Stimulated activated effector memory CD8-positive, alpha-beta T cell treated with anti-CD3 and anti-CD28 coated beads, Interleukin-12 subunit alpha, Interleukin-12 subunit beta, amount 100 ng/mL, for 72 hours (primary cell): ENCODE data around the gene AP1G2.

ENCODE experiments used
- ATAC-seq: fragments of 150-1000 bp; cut with Tn5 transposase; 2 replicates; pipeline ENCODE4 v1.10.0; 2021
- DNase-seq, 2 donors: peaks; one replicate each; pipeline ENCODE4 v3.0.0; 2021 to 2022; ENCODE audit warnings: low spot score in 2 of 2
- H3K27ac Mint-ChIP-seq: one replicate; pipeline ENCODE4 v1.8.0; 2022; ENCODE audit warnings: mild to moderate bottlenecking, mixed read lengths
- H3K36me3 Mint-ChIP-seq: one replicate; pipeline ENCODE4 v1.8.0; 2022; ENCODE audit warnings: mild to moderate bottlenecking, mixed read lengths
- H3K4me1 Mint-ChIP-seq: one replicate; pipeline ENCODE4 v1.8.0; 2022; ENCODE audit warnings: mixed read lengths
- H3K4me3 Mint-ChIP-seq: one replicate; pipeline ENCODE4 v1.8.0; 2022; ENCODE audit warnings: mild to moderate bottlenecking, mixed read lengths
- H3K9me3 Mint-ChIP-seq: one replicate; pipeline ENCODE4 v1.8.0; 2022; ENCODE audit warnings: mixed read lengths

The AP1G2 gene

DNA sequence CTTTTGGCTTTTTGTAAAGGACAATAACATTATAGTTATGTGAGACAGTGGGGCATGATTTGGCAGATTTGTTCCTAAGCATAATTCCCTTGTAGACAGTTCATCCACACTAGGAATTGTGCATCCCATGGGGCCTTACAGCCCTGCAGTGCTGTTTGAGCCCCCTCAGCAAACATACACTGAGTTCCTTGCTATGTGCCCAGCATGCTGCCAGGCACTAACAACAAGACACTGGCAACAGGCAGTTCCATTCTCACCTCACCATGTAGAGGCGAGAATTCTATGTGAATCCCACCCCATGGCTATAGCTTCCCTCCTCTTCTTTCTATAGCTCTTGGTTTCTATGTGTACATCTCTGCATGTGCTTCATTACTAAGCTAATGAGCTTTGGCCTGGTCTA is 9.6 kb downstream of the AP1G2 start:
- Mint-ChIP-seq H3K27ac (peak overlapping the region; percentile 97), H3K4me3 (peak overlapping the region; percentile 91), H3K4me1 (peaks cover 65% of the 10 kb centered on the region), H3K9me3 (no peaks in the 10 kb centered on the region), H3K36me3 (peaks cover 43% of the 10 kb centered on the region)
- ATAC-seq (no peak), DNase-seq (no peak)

- Mint-ChIP-seq H3K4me3 (peak overlapping the region; percentile 91), H3K36me3 (peaks cover 39% of the 10 kb centered on the region), H3K9me3 (no peaks in the 10 kb centered on the region), H3K27ac (peak overlapping the region; percentile 97), H3K4me1 (peaks cover 62% of the 10 kb centered on the region)
- ATAC-seq (no peak), DNase-seq (no peak)
Measured at GRCh38 chr14:23557521-23557920, 10.1 kb downstream of the AP1G2 start.

GRCh38 chr14:23556700-23557440 is 10.7 kb downstream of the AP1G2 start:
- H3K27ac Mint-ChIP-seq, result peak overlapping the region; percentile 97
- H3K4me1 Mint-ChIP-seq, result peaks cover 60% of the 10 kb centered on the region
- H3K4me3 Mint-ChIP-seq, result peak overlapping the region; percentile 91
- ATAC-seq, result no peak
- no peak for DNase-seq
- peaks cover 35% of the 10 kb centered on the region for H3K36me3 Mint-ChIP-seq
- H3K9me3 Mint-ChIP-seq, result no peaks in the 10 kb centered on the region

DNA sequence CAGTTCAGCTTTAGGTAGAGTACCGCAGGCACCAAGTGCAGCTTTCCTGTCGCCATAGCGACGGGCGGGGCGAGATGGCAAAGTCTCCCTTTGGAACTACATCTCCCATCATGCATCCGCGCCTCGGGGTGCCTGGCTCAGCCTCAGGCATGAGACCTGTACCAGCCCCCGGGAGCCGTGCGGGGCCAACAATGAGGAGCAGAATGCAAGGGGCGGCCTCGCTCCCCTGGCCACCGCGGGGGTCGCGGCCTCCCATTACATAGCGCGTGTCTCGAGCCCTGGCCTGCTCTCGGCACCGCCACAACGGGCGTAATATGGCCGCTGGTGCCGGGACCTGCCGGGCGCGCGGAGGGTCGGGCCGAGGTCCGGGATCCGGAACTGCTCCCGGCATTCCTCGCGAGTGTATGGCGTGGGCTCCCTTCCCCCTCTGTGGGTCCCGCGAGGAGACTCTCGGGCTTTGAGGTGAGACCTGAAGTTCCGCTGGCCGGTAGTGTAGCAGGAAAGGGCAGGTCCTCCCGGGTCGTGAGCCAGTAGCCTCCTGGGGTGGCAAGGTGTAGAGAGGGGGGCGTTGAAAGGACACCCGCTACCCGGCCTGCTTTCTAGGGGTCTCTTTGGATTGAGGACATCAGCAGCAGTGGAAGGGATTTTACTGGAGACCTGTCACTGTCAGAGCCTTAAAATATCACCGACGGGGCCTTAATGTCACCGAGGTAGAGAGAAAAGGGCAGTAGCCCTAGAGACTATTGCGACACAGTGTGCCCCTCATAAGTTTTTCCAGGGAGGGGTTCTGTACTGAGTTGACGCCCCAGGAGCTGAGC is 11.5 kb downstream of the AP1G2 start, which contains the start of gene THTPA:
Gene THTPA, plus strand, starts transcription at position 390 of the 818 bp plus-strand sequence. CDS start 487 bp downstream, outside the sequence.
- Mint-ChIP-seq H3K9me3 (no peaks in the 10 kb centered on the region), H3K36me3 (peaks cover 34% of the 10 kb centered on the region), H3K27ac (peak within 1 kb of the TSS; percentile 97), H3K4me1 (peaks cover 55% of the 10 kb centered on the region), H3K4me3 (peak within 1 kb of the TSS; percentile 91)
- ATAC-seq, result peak; percentile 89
- peak; percentile 85 to 94 for DNase-seq

- Mint-ChIP-seq H3K4me3 (peak overlapping the region; percentile 91), H3K9me3 (no peaks in the 10 kb centered on the region), H3K27ac (peak overlapping the region; percentile 97), H3K4me1 (peaks cover 54% of the 10 kb centered on the region), H3K36me3 (peaks cover 28% of the 10 kb centered on the region)
- DNase-seq, result no peak
- ATAC-seq, result no peak
Measured at GRCh38 chr14:23555533-23555881, 12.1 kb downstream of the AP1G2 start.

GRCh38 chr14:23551266-23552028 is 16.1 kb downstream of the AP1G2 start, which contains the start of gene ZFHX2:
Gene ZFHX2, minus strand, starts transcription at chr14:23551765. Its CDS starts 16,440 bp downstream, at chr14:23535325.
- ATAC-seq (peak; percentile 77), DNase-seq (peak; percentile 66 to 91)
- H3K4me1 Mint-ChIP-seq, result peaks cover 14% of the 10 kb centered on the region
- H3K4me3 Mint-ChIP-seq, result no peak within 1 kb of the TSS
- H3K36me3 Mint-ChIP-seq, result peaks cover 15% of the 10 kb centered on the region
- no peaks in the 10 kb centered on the region for H3K9me3 Mint-ChIP-seq
- H3K27ac Mint-ChIP-seq, result no peak within 1 kb of the TSS

GRCh38 chr14:23550812-23551265 is 16.8 kb downstream of the AP1G2 start:
- DNase-seq, result no peak
- no peak for ATAC-seq
- H3K9me3 Mint-ChIP-seq, result no peaks in the 10 kb centered on the region
- no peak overlapping the region for H3K4me3 Mint-ChIP-seq
- H3K36me3 Mint-ChIP-seq, result peaks cover 13% of the 10 kb centered on the region
- peaks cover 8% of the 10 kb centered on the region for H3K4me1 Mint-ChIP-seq
- H3K27ac Mint-ChIP-seq, result no peak overlapping the region

- Mint-ChIP-seq H3K9me3 (no peaks in the 10 kb centered on the region), H3K4me1 (peaks cover 3% of the 10 kb centered on the region), H3K27ac (no peak overlapping the region), H3K36me3 (peaks cover 9% of the 10 kb centered on the region), H3K4me3 (no peak overlapping the region)
- ATAC-seq (no peak), DNase-seq (no peak)
Measured at GRCh38 chr14:23550131-23550811, 17.3 kb downstream of the AP1G2 start.

DNA sequence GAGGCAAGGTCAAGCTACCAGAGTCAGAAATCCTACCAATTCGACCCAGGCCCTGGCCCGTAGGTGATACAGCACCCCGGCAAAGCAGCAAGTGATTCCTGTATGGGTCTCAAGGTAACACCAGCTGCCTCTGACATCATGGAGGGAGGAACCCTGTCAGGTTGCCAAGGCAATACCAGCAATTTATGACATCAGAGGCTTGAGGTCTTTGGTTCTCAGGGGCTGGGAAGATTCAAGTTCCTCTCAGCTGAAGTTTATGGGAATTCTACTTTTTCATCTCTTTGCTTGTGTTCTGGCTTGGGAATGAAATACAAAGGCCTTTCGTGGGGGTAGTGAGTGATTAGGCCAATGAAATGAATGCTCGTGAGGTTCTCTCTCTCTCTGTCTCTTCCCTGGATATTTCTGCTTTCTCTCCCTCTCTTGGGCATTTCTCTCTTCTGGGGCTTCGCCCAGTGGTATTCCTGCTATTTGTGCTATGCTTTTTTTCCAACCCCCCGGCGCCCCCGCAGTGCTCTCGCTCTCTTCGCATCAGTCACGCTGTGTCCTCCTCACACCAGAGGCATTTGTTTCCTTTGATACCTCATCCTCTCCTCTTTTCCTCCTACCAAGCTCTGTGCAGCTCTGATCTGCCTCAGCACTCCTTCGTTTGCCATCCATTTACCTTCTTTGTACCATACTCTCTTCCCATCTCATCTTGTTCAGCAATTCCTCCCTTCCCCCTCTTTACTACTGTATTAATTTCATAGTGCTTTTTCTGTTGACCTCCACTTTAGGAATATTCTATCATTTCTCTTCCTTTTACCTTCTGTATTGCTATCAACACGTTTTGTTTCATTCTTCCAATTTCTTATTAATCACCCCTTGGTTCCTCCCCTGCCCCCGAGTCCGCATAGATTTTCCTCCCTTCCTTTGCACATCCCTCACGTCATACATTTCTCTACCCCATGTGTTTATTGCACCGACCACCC is 19.0 kb downstream of the AP1G2 start:
- no peak for DNase-seq
- Mint-ChIP-seq H3K4me3 (no peak overlapping the region), H3K4me1 (no peaks in the 10 kb centered on the region), H3K9me3 (no peaks in the 10 kb centered on the region), H3K27ac (no peak overlapping the region), H3K36me3 (peaks cover 9% of the 10 kb centered on the region)
- no peak for ATAC-seq

GRCh38 chr14:23547924-23548323 is 19.7 kb downstream of the AP1G2 start:
- ATAC-seq (no peak), DNase-seq (no peak)
- no peaks in the 10 kb centered on the region for H3K4me1 Mint-ChIP-seq
- H3K27ac Mint-ChIP-seq, result no peak overlapping the region
- H3K4me3 Mint-ChIP-seq, result no peak overlapping the region
- H3K36me3 Mint-ChIP-seq, result peaks cover 9% of the 10 kb centered on the region
- H3K9me3 Mint-ChIP-seq, result no peaks in the 10 kb centered on the region

- no peak overlapping the region for H3K27ac Mint-ChIP-seq
- DNase-seq (no peak), ATAC-seq (no peak)
- H3K4me3 Mint-ChIP-seq, result no peak overlapping the region
- H3K9me3 Mint-ChIP-seq, result no peaks in the 10 kb centered on the region
- H3K4me1 Mint-ChIP-seq, result no peaks in the 10 kb centered on the region
- peaks cover 3% of the 10 kb centered on the region for H3K36me3 Mint-ChIP-seq
Measured at GRCh38 chr14:23546450-23547035, 21.0 kb downstream of the AP1G2 start.

DNA sequence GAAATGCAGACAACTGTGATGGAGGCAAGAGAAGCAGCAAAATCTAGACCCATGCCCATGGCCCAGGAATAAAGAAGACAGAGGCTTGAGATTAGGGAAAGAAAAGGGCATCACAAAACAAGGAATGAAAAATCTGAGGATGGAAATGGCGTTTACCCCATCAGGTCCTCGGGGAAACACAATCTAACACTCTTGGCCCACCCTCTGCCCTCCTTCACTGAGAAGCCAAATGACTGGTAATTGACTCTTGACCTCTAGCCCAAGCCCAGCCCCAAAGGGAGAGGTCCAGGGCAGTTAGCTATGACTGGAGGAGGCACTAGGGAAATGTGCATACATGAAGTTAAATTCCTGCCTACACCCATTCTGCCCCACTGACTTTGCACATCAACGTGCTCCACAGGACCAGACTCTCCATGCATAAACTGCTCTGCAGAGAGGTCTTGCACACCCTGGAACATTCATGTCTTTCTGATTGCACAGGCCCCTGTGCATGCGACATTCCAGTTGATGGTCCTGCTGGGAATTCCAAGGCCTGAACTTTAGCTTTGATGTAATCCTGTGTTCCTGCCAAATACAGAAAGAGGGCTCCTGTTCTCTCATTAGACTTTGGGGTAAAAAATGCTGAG is 21.7 kb downstream of the AP1G2 start:
- H3K9me3 Mint-ChIP-seq, result no peaks in the 10 kb centered on the region
- ATAC-seq, result no peak
- H3K27ac Mint-ChIP-seq, result peak overlapping the region; percentile 3

More for the DNA sequence above, 21.7 kb downstream of the AP1G2 start:
- H3K4me1 Mint-ChIP-seq, result no peaks in the 10 kb centered on the region
- DNase-seq, result no peak
- no peaks in the 10 kb centered on the region for H3K36me3 Mint-ChIP-seq
- H3K4me3 Mint-ChIP-seq, result no peak overlapping the region
